Measurements from ENCODE around the gene ZNF679.
"Not testable (repeated sequence)": the region's sequence is repeated elsewhere in the genome, so short reads cannot be mapped to it uniquely, and the experiment has no call there.

The ZNF679 gene

DNA sequence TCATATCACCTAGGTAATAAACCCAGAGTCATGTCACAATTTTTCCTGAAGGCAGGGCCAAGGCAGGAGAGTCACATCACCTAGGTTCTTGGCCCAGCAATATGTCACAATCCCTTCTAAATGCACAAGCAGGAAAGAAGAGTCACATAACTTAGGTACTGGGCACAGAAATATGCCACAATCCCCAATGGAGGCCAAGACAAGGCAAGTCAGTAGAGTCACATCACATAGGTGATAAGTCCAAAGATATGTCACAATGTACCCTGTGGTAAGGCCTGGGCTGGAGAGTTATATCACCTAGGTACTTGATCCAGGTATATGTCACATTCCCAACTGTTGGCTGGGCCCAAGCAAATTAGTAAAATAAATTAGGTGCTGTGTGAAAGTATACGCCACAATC, at the start of gene ZNF679:
ZNF679 (plus strand) TSS at position 301 of the 400 bp plus-strand sequence. CDS start 20,644 bp downstream, outside the sequence.
- peaks cover 17% of the 10 kb centered on the region; the same call in 1 of the 2 replicates for H3K9me3 ChIP-seq (ENCODE audit: insufficient read depth, low read length)
- not testable (repeated sequence) for H3K27ac ChIP-seq (ENCODE audit: low read depth, low read length)

GRCh38 chr7:64180989-64181388, 47.3 kb upstream of the ZNF679 start:
- Histone ChIP-seq H3K27me3 (ENCODE audit: low read length) (no peaks in the 10 kb centered on the region), H3K4me2 (ENCODE audit: low read depth, low read length, poor library complexity, severe bottlenecking) (no peak overlapping the region), H3K9me3 (ENCODE audit: insufficient read depth, low read length) (no peaks in the 10 kb centered on the region), H2AFZ (ENCODE audit: low read depth, low read length, severe bottlenecking) (no peak overlapping the region), H3K27ac (ENCODE audit: low read depth, low read length) (no peak overlapping the region), H3K79me2 (ENCODE audit: insufficient read depth, low read length) (no peaks in the 10 kb centered on the region), H4K20me1 (ENCODE audit: low read depth, low read length) (no peaks in the 10 kb centered on the region), H3K9ac (ENCODE audit: low read length) (no peak overlapping the region), H3K9me2 (replicated peaks; ENCODE audit: insufficient read depth, low read length) (no peaks in the 10 kb centered on the region), H3K36me3 (ENCODE audit: low read length) (no peaks in the 10 kb centered on the region), H3F3A (ENCODE audit: insufficient read depth) (no peaks in the 10 kb centered on the region), H3K4me3 (ENCODE audit: insufficient read depth, low read length, poor library complexity, severe bottlenecking) (no peak overlapping the region)
- TF ChIP-seq, protein P1, sequence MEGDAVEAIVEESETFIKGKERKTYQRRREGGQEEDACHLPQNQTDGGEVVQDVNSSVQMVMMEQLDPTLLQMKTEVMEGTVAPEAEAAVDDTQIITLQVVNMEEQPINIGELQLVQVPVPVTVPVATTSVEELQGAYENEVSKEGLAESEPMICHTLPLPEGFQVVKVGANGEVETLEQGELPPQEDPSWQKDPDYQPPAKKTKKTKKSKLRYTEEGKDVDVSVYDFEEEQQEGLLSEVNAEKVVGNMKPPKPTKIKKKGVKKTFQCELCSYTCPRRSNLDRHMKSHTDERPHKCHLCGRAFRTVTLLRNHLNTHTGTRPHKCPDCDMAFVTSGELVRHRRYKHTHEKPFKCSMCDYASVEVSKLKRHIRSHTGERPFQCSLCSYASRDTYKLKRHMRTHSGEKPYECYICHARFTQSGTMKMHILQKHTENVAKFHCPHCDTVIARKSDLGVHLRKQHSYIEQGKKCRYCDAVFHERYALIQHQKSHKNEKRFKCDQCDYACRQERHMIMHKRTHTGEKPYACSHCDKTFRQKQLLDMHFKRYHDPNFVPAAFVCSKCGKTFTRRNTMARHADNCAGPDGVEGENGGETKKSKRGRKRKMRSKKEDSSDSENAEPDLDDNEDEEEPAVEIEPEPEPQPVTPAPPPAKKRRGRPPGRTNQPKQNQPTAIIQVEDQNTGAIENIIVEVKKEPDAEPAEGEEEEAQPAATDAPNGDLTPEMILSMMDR (IDR thresholded peaks at IDR 0.05; ENCODE audit: insufficient read depth, low read length, poor library complexity, severe bottlenecking): peak; percentile 90
- TF ChIP-seq EZH2phosphoT487 (conservative IDR thresholded peaks at IDR 0.05; ENCODE audit: low read length): no peak

More for the DNA sequence above, at the start of gene ZNF679:
- H3K4me3 ChIP-seq (ENCODE audit: insufficient read depth, low read length, poor library complexity, severe bottlenecking); H3K79me2 ChIP-seq (ENCODE audit: insufficient read depth, low read length); H3F3A ChIP-seq (ENCODE audit: insufficient read depth); H3K27me3 ChIP-seq (ENCODE audit: low read length); H3K4me2 ChIP-seq (ENCODE audit: low read depth, low read length, poor library complexity, severe bottlenecking); H2AFZ ChIP-seq (ENCODE audit: low read depth, low read length, severe bottlenecking); H3K9ac ChIP-seq (ENCODE audit: low read length); H3K9me2 ChIP-seq (replicated peaks; ENCODE audit: insufficient read depth, low read length); H3K36me3 ChIP-seq (ENCODE audit: low read length); H4K20me1 ChIP-seq (ENCODE audit: low read depth, low read length): not testable (repeated sequence)

GRCh38 chr7:64181586-64181985, 46.7 kb upstream of the ZNF679 start:
- Histone ChIP-seq H3K4me3 (ENCODE audit: insufficient read depth, low read length, poor library complexity, severe bottlenecking) (no peak overlapping the region), H3K79me2 (ENCODE audit: insufficient read depth, low read length) (no peaks in the 10 kb centered on the region), H3K9me2 (replicated peaks; ENCODE audit: insufficient read depth, low read length) (no peaks in the 10 kb centered on the region), H3F3A (ENCODE audit: insufficient read depth) (no peaks in the 10 kb centered on the region), H3K9ac (ENCODE audit: low read length) (no peak overlapping the region), H3K4me2 (ENCODE audit: low read depth, low read length, poor library complexity, severe bottlenecking) (no peak overlapping the region), H3K36me3 (ENCODE audit: low read length) (no peaks in the 10 kb centered on the region), H3K9me3 (ENCODE audit: insufficient read depth, low read length) (no peaks in the 10 kb centered on the region), H3K27me3 (ENCODE audit: low read length) (no peaks in the 10 kb centered on the region), H4K20me1 (ENCODE audit: low read depth, low read length) (no peaks in the 10 kb centered on the region), H2AFZ (ENCODE audit: low read depth, low read length, severe bottlenecking) (no peak overlapping the region), H3K27ac (ENCODE audit: low read depth, low read length) (no peak overlapping the region)
- TF ChIP-seq EZH2phosphoT487 (conservative IDR thresholded peaks at IDR 0.05; ENCODE audit: low read length): no peak
- TF ChIP-seq, protein P1 (IDR thresholded peaks at IDR 0.05; ENCODE audit: insufficient read depth, low read length, poor library complexity, severe bottlenecking): no peak

DNA sequence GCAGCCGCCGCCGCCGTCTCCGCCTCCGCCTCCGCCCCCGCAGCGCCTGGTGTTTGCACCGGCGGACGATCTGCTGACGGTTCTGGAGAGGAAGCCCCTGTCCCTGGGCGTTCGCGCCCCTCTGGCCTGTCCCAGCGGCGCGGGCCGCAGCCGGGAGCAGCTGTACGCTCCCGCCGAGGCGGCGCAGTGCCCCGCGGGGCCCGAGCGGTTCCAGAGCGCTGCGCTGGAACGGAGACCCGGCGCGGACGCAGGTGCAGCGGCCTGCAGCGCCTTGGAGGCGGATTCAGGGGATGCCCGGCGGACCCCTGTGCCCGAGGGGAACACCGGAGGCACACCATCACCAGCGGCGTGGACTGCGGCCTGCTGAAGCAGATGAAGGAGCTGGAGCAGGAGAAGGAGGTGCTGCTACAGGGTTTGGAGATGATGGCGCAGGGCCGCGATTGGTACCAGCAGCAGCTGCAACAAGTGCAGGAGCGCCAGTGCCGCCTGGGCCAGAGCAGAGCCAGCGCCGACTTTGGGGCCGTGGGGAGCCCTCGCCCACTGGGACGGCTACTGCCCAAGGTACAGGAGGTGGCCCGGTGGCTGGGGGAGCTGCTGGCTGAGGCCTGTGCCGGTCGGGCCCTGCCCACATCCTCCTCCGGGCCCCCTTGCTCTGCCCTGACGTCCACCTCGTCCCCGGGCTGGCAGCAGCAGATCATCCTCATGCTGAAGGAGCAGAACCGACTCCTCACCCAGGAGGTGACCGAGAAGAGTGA, 46.1 kb upstream of the ZNF679 start:
- Histone ChIP-seq H3K9me2 (replicated peaks; ENCODE audit: insufficient read depth, low read length) (no peaks in the 10 kb centered on the region), H3K36me3 (ENCODE audit: low read length) (no peaks in the 10 kb centered on the region)

More for the DNA sequence above, 46.1 kb upstream of the ZNF679 start:
- no peak overlapping the region for H3K4me3 ChIP-seq (ENCODE audit: insufficient read depth, low read length, poor library complexity, severe bottlenecking)
- H3K27me3 ChIP-seq (ENCODE audit: low read length): no peaks in the 10 kb centered on the region
- no peaks in the 10 kb centered on the region for H3F3A ChIP-seq (ENCODE audit: insufficient read depth)
- no peaks in the 10 kb centered on the region for H3K9me3 ChIP-seq (ENCODE audit: insufficient read depth, low read length)
- no peak overlapping the region for H2AFZ ChIP-seq (ENCODE audit: low read depth, low read length, severe bottlenecking)
- no peak overlapping the region for H3K4me2 ChIP-seq (ENCODE audit: low read depth, low read length, poor library complexity, severe bottlenecking)
- no peaks in the 10 kb centered on the region for H4K20me1 ChIP-seq (ENCODE audit: low read depth, low read length)
- H3K27ac ChIP-seq (ENCODE audit: low read depth, low read length): no peak overlapping the region
- H3K79me2 ChIP-seq (ENCODE audit: insufficient read depth, low read length): no peaks in the 10 kb centered on the region
- no peak for TF ChIP-seq EZH2phosphoT487 (conservative IDR thresholded peaks at IDR 0.05; ENCODE audit: low read length)
- TF ChIP-seq, protein P1 (IDR thresholded peaks at IDR 0.05; ENCODE audit: insufficient read depth, low read length, poor library complexity, severe bottlenecking): no peak
- no peak overlapping the region for H3K9ac ChIP-seq (ENCODE audit: low read length)
